NCI-H187 (cell line): ENCODE results near the gene SYMPK.
"Not testable (repeated sequence)": the region's sequence is repeated elsewhere in the genome, so short reads cannot be mapped to it uniquely, and the experiment has no call there.

Experiments
- DNase-seq, 2 experiments: peaks; one replicate each; lab custom pipeline; 2025; lab: John Stamatoyannopoulos, UW

Gene SYMPK

GRCh38 chr19:45862564-45863334, at the start of gene SYMPK:
SYMPK (minus strand) TSS chr19:45863147; CDS start chr19:45854495, 8,652 bp downstream.
- peak; percentile 92 to 98 for DNase-seq

GRCh38 chr19:45911291-45911690, 48.3 kb upstream of the SYMPK start:
- DNase-seq, result no peak

- no peak for DNase-seq
These were observed 46.0 kb upstream of the SYMPK start for GRCh38 chr19:45908956-45909355.

DNA sequence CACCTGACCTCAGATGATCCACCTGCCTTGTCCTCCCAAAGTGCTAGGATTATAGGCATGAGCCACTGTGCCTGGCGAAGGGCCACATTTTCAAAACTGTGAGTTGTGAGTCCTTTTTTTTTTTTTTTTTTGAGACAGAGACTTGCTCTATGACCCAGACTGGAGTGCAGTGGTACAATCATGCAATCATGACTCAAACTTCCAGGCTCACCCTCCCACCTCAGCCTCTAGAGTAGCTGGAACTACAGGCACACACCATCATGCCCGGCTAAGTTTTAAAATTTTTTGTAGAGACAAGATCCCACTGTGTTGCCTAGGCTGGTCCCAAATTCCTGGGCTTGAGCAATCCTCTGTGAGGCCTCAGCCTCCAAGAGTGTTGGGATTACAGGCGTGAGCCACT, 43.3 kb upstream of the SYMPK start:
- no peak for DNase-seq

- DNase-seq, result no peak
These were observed 42.1 kb upstream of the SYMPK start for GRCh38 chr19:45905011-45905410.

DNA sequence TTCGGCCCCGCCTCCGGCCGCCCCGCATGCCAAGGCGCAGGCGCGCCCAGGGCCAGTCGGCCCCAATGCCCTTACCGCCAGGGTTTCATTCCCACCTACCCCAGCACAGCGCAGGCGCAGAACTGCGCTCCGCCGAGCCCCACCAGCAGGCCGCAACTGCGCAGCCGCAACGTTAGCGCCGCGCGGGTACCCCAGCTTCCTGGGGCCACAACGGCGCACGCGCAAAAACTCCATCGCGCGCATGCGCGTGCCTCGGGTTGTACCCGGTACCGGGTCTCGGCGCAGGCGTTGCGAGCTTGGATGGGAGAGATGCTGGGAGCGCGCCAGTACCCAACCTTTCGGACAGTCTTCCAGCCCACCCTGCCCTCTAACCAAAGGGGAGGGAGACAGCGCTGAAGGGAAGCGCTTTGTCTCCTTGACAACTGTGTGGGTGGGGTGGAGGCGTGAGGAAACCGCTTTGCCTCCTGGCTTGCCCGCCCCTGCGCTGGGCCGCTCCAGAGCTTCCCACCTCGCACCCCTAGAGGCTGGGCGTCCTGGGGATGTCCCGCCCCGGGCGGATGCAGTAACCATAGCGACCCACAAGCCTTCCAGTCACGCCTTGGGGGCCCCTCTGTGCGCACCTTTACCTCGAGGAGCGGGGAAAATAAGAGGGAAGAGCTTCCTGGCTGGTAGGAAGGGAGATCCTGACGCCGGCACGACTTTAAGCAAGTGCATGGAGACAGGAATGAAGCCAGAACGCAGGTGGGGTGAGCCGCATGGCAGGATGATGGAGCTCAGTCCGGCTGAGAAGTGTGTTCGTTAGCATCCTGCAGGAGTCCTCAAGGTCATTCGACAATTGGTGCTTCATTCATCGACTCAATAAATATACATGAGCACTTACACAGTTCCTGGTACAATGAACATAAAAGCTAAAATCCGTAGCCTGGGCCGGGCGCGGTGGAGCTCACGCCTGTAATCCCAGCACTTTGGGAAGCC, 40.0 kb upstream of the SYMPK start:
- DNase-seq, result peak; percentile 96 to 98

GRCh38 chr19:45901912-45902650, 39.1 kb upstream of the SYMPK start, which contains the start of gene MYPOP:
MYPOP (minus strand) TSS chr19:45902613; CDS start chr19:45901773, 840 bp downstream.
- DNase-seq, result no peak

DNA sequence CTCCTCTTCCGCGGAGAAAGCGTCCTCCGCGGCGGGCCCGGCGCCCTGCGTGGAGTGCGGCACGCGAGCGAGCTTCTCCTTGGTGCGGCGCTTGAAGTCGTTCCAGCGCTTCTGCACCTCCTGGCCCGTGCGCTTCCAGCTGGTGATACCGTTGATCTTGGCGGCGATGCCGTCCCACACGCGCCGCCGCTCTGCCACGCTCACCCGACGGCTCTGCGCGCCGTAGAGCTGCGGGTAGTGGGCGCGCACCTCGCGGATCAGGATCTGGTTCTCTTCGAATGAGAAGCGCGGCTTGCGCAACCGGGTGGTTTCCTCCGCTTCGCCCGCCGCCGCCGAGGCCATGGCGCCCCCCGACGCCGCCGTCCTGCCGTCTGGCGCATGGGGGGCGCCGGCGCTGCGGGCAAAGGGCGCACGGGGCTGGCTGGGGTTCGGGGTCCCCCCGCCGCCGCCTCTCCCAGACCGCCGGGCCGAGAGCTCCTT, 38.5 kb upstream of the SYMPK start:
- no peak for DNase-seq

- no peak for DNase-seq
These were observed 37.9 kb upstream of the SYMPK start for GRCh38 chr19:45900738-45901431.

- DNase-seq, result no peak
These were observed 37.1 kb upstream of the SYMPK start for GRCh38 chr19:45899919-45900589.

DNA sequence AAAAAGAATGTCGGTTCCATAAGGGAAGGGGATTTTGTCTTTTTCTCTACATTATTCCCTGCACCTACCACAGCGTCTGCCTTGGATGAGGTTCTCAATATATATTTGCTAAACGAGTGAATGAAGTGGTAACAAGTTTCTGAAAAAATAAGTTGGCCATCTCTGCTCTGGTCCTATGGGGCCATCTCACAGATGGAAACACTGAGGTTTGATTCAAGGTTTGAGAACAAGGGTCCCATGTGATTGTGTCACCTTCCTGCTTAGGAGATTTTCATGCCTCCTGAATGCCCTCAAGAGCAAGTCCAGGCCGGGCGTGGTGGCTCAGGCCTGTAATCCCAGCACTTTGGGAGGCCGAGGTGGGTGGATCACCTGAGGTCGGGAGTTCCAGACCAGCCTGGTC, 36.3 kb upstream of the SYMPK start:
- DNase-seq, result no peak

GRCh38 chr19:45897261-45897812, 34.4 kb upstream of the SYMPK start:
- no peak for DNase-seq

DNA sequence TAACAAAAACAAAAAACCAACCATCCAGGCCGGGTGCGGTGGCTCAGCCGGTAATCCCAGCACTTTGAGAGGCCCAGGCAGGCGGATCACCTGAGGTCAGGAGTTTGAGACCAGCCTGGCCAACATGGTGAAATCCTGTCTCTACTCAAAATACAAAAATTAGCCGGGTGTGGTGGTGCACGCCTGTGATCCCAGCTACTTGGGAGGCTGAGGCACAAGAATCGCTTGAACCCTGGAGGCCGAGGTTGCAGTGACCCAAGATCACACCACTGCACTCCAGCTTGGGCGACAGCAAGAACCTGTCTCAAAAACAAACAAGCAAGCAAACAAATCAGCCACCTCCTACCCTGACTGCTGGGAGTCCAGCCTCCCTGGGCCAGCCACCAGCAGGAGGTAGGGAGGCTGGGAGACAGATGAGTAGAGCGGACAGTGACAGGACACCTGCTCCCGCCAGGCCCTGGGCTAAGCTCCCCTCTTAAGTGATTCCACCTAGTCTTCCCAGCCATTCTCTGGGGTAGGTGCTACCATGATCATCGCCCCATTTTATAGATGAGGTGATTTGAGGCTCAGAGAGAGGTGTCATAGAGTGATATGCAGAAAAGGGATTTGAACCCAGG, 33.1 kb upstream of the SYMPK start:
- not testable (repeated sequence) for DNase-seq

- no peak for DNase-seq
These were observed 32.6 kb upstream of the SYMPK start for GRCh38 chr19:45895519-45895972.

DNA sequence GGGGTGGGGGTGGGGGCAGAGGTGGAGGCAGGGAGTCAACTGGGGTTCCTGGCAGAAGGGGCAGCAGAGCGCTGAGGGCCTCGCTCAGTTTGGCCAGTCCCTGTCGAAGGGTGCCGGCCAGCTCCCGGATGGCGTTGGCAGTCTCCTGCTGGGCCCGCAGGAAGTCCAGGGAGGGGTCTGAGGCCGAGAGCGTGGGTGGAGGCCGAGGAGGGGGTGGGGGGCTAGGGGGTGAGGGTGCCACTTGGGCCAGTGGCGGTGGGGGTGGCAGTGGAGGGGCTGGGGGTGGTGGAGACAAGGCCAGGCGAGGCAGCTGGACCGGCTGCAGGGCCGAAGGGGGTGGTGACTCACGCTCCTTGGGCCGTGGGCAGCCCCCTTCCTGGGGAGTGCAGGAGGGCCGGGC, 27.9 kb upstream of the SYMPK start:
- DNase-seq, result no peak

GRCh38 chr19:45889210-45889885, 26.4 kb upstream of the SYMPK start:
- no peak for DNase-seq

DNA sequence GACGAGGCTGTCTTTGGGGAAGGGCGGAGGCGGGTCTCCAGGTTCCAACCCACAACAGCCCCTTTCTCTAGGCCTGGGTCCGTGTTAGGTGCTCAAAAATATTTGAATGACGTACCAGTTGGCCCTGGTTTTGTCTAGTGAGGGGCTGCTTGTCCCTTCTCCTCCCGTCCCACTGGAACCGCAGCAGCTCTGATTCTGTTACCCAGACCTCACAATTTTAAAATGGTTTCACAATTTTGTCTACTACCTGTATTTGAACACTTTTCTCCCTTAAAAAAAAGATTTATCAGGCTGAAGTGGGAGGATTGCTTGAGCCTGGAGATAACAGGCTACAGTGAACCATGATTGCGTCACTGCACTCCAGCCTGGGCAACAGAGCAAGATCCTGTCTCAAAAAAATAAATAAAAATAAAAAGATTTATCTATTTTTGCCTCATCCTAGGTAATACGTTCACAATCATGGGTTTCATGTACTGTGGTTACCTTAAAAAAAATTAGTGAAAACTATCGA, 24.3 kb upstream of the SYMPK start:
- DNase-seq, result no peak

DNA sequence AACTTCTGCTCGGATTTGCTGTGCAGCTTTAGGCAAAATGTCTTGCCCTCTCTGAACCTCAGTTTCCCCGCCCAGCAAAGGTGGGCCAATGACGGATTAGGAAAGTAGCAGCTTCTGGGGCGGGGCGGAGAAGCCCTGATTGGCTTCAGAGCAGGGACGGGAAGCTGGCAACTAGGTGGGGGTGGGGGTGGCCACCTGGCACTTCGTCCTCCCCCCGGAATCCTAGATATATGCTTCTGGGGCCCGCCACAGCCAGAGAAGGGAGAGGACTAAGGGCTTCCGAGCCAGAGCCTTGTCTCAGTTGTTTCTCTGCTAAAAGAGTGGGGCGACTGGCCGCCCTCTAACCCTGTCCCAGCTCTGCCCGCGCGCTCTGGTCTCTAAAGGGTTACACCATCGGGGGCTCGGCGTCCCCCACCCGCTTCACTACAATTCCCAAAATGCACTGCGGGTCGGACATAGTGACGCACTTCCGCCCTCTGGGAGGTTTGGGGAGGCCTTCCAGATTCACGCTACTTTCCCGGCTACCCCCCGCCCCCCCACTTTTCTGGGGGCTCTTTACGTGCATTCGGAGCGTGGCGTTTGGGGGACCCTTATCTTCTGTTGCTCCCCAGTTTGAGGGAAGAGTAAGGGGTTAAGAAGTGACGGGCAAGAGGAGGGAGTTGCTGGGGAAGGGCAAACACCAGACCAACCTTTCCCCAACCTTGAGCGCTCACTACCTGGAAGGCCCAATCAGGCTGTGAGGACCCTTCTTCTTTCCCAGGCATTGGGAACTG, 23.7 kb upstream of the SYMPK start:
- peak; percentile 78 to 83 for DNase-seq
